ENCODE data around the gene CLEC16A. TPM values are rescaled to one million over a fixed set of nuclear protein-coding genes. Genes with fewer than 3 reads are reported as not detected.

Gene CLEC16A
- total and polyA plus RNA-seq, 2 experiments from 2014 or later: 9.9 to 24.1 TPM

DNA sequence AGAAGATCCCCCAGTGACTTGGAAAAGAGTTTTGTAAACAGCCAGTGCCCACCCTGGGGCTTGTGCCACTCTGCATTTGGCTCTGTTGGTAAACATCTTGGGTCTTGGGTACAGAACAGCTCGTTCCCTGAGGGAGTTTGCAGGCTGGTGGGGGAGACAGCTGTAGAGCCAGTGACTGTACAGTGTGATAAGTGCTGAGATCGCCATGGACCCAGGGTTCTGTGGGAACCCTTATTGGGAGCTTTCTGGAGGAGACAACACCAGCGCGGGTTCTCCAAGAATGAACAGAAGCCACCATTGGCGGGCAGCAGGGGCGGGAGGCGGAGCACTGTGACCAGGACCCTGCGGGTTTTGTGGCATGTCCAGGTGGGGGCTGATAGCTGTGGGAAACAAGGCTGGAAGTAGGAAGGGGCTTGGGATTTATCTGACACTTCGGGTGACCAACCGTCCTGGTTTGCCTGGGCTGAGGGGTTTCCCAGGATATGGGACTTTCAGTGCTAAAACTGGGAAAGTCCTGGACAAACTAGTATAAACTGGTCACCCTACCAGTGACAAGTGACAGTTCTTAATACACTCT is 2.9 kb downstream of the CLEC16A start:
- Histone ChIP-seq H3K79me2 (replicated peaks; ENCODE audit: insufficient read depth) (peaks cover 60% of the 10 kb centered on the region), H3F3A (replicated peaks; ENCODE audit: low read depth) (peaks cover 12% of the 10 kb centered on the region; the same call in 1 of the 2 replicates), H3K4me1 (ENCODE audit: insufficient read depth) (peaks cover 53% of the 10 kb centered on the region), H2AFZ (no peak overlapping the region), H3K9me2 (ENCODE audit: insufficient read depth) (no peaks in the 10 kb centered on the region), H4K20me1 (replicated peaks; ENCODE audit: insufficient read depth) (0 out of 2 replicates have a peak, but pooled peaks cover 7% of the 10 kb centered on the region), H3K27me3 (ENCODE audit: insufficient read depth) (no peaks in the 10 kb centered on the region), H3K4me2 (peak overlapping the region; percentile 44; the same call in 1 of the 2 replicates), H3K36me3 (ENCODE audit: insufficient read depth) (no peaks in the 10 kb centered on the region), H3K4me3 (no peak overlapping the region; the same call in 1 of the 2 replicates), H3K27ac (ENCODE audit: low read depth) (no peak overlapping the region)
- ATAC-seq: no peak
- no peak for TF ChIP-seq JUNB (IDR thresholded peaks at IDR 0.05; ENCODE audit: unreplicated experiment)
- TF ChIP-seq, protein P1, sequence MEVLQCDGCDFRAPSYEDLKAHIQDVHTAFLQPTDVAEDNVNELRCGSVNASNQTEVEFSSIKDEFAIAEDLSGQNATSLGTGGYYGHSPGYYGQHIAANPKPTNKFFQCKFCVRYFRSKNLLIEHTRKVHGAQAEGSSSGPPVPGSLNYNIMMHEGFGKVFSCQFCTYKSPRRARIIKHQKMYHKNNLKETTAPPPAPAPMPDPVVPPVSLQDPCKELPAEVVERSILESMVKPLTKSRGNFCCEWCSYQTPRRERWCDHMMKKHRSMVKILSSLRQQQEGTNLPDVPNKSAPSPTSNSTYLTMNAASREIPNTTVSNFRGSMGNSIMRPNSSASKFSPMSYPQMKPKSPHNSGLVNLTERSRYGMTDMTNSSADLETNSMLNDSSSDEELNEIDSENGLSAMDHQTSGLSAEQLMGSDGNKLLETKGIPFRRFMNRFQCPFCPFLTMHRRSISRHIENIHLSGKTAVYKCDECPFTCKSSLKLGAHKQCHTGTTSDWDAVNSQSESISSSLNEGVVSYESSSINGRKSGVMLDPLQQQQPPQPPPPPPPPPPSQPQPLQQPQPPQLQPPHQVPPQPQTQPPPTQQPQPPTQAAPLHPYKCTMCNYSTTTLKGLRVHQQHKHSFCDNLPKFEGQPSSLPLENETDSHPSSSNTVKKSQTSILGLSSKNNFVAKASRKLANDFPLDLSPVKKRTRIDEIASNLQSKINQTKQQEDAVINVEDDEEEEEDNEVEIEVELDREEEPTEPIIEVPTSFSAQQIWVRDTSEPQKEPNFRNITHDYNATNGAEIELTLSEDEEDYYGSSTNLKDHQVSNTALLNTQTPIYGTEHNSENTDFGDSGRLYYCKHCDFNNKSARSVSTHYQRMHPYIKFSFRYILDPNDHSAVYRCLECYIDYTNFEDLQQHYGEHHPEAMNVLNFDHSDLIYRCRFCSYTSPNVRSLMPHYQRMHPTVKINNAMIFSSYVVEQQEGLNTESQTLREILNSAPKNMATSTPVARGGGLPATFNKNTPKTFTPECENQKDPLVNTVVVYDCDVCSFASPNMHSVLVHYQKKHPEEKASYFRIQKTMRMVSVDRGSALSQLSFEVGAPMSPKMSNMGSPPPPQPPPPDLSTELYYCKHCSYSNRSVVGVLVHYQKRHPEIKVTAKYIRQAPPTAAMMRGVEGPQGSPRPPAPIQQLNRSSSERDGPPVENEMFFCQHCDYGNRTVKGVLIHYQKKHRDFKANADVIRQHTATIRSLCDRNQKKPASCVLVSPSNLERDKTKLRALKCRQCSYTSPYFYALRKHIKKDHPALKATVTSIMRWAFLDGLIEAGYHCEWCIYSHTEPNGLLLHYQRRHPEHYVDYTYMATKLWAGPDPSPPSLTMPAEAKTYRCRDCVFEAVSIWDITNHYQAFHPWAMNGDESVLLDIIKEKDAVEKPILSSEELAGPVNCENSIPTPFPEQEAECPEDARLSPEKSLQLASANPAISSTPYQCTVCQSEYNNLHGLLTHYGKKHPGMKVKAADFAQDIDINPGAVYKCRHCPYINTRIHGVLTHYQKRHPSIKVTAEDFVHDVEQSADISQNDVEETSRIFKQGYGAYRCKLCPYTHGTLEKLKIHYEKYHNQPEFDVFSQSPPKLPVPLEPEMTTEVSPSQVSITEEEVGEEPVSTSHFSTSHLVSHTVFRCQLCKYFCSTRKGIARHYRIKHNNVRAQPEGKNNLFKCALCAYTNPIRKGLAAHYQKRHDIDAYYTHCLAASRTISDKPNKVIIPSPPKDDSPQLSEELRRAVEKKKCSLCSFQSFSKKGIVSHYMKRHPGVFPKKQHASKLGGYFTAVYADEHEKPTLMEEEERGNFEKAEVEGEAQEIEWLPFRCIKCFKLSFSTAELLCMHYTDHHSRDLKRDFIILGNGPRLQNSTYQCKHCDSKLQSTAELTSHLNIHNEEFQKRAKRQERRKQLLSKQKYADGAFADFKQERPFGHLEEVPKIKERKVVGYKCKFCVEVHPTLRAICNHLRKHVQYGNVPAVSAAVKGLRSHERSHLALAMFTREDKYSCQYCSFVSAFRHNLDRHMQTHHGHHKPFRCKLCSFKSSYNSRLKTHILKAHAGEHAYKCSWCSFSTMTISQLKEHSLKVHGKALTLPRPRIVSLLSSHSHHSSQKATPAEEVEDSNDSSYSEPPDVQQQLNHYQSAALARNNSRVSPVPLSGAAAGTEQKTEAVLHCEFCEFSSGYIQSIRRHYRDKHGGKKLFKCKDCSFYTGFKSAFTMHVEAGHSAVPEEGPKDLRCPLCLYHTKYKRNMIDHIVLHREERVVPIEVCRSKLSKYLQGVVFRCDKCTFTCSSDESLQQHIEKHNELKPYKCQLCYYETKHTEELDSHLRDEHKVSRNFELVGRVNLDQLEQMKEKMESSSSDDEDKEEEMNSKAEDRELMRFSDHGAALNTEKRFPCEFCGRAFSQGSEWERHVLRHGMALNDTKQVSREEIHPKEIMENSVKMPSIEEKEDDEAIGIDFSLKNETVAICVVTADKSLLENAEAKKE (CRISPR knock-in tag; IDR thresholded peaks at IDR 0.05): no peak
- no peak for TF ChIP-seq POLR2AphosphoS5 (IDR thresholded peaks at IDR 0.05; ENCODE audit: low read depth)
- TF ChIP-seq, protein P2, sequence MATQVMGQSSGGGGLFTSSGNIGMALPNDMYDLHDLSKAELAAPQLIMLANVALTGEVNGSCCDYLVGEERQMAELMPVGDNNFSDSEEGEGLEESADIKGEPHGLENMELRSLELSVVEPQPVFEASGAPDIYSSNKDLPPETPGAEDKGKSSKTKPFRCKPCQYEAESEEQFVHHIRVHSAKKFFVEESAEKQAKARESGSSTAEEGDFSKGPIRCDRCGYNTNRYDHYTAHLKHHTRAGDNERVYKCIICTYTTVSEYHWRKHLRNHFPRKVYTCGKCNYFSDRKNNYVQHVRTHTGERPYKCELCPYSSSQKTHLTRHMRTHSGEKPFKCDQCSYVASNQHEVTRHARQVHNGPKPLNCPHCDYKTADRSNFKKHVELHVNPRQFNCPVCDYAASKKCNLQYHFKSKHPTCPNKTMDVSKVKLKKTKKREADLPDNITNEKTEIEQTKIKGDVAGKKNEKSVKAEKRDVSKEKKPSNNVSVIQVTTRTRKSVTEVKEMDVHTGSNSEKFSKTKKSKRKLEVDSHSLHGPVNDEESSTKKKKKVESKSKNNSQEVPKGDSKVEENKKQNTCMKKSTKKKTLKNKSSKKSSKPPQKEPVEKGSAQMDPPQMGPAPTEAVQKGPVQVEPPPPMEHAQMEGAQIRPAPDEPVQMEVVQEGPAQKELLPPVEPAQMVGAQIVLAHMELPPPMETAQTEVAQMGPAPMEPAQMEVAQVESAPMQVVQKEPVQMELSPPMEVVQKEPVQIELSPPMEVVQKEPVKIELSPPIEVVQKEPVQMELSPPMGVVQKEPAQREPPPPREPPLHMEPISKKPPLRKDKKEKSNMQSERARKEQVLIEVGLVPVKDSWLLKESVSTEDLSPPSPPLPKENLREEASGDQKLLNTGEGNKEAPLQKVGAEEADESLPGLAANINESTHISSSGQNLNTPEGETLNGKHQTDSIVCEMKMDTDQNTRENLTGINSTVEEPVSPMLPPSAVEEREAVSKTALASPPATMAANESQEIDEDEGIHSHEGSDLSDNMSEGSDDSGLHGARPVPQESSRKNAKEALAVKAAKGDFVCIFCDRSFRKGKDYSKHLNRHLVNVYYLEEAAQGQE (IDR thresholded peaks at IDR 0.05; ENCODE audit: unreplicated experiment): no peak
- TF ChIP-seq NANOG (IDR thresholded peaks at IDR 0.05; ENCODE audit: borderline replicate concordance): no peak
- Mint-ChIP-seq H3K4me3 (no peak overlapping the region; the same call in 2 of the 3 replicates), H3K27ac (no peak overlapping the region), H3K36me3 (ENCODE audit: low read depth) (no peaks in the 10 kb centered on the region), H3K9me3 (no peaks in the 10 kb centered on the region), H3K4me1 (peaks cover 67% of the 10 kb centered on the region), H3K27me3 (ENCODE audit: insufficient read depth, low read depth, poor library complexity) (peaks cover 4% of the 10 kb centered on the region)
- no peak for DNase-seq (ENCODE audit: low spot score)

Data from GM23338 (cell line).